Astrocyte (in vitro differentiated cells and primary cell): ENCODE results near the gene POU3F1.

Source experiments
- EZH2 ChIP-seq: IDR thresholded peaks from 2 replicates; pipeline ENCODE4 v1.6.1; 2012; ENCODE audit warnings: mild to moderate bottlenecking, low read length, inconsistent platforms; ENCODE audit not compliant: insufficient read depth
- TF ChIP-seq, protein P1 (sequence below): IDR thresholded peaks from 2 replicates; pipeline ENCODE4 v1.5.1; 2011; ENCODE audit warnings: low read depth, mild to moderate bottlenecking, inconsistent platforms, low read length, moderate library complexity; ENCODE audit not compliant: insufficient read depth

DNA sequence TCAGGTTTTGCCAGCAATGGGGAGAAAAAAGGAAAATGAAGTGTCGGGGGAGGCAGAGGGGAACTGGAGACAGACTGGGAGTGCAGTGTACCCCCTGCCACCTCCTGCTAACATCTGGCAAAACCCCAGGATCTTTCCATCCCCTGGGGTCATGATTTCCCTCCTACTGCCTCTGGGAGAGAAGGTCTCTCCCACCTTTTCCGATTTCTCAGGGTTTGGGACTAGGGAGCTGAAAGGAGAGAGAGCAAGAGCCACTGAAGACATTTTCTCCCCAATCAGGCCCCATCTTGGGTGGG lies 46.4 kb downstream of the POU3F1 start:
- TF ChIP-seq, protein P1, sequence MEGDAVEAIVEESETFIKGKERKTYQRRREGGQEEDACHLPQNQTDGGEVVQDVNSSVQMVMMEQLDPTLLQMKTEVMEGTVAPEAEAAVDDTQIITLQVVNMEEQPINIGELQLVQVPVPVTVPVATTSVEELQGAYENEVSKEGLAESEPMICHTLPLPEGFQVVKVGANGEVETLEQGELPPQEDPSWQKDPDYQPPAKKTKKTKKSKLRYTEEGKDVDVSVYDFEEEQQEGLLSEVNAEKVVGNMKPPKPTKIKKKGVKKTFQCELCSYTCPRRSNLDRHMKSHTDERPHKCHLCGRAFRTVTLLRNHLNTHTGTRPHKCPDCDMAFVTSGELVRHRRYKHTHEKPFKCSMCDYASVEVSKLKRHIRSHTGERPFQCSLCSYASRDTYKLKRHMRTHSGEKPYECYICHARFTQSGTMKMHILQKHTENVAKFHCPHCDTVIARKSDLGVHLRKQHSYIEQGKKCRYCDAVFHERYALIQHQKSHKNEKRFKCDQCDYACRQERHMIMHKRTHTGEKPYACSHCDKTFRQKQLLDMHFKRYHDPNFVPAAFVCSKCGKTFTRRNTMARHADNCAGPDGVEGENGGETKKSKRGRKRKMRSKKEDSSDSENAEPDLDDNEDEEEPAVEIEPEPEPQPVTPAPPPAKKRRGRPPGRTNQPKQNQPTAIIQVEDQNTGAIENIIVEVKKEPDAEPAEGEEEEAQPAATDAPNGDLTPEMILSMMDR = no peak
- no peak for TF ChIP-seq EZH2
